ENCODE results near the gene ACD.

Gene ACD

GRCh38 chr16:67701420-67701819 is 41.4 kb upstream of the ACD start:
- H2BK15ac ChIP-seq (ENCODE audit: low read depth, poor library complexity, severe bottlenecking) = no peak overlapping the region
- no peak overlapping the region for H3K18ac ChIP-seq (ENCODE audit: low read depth in 1 of 2, low read length in 2 of 2)
- H3K23ac ChIP-seq (ENCODE audit: low read length in 2 of 2) = no peak overlapping the region
- H3K4me3 ChIP-seq (ENCODE audit: insufficient read depth in 1 of 2, low read depth in 1 of 2, low read length in 2 of 2) = no peak overlapping the region
- H2BK12ac ChIP-seq (ENCODE audit: low read length in 2 of 2) = no peak overlapping the region
- H2BK5ac ChIP-seq (ENCODE audit: low read depth, low read length, poor library complexity, severe bottlenecking) = no peak overlapping the region
- peaks cover 15 to 22% of the 10 kb centered on the region in 2 experiments for H3K36me3 ChIP-seq (ENCODE audit: control insufficient read depth in 1 of 2, insufficient read depth in 2 of 2, low read depth in 1 of 2, low read length in 2 of 2)
- no peak overlapping the region for H3K4me2 ChIP-seq (ENCODE audit: low read length, poor library complexity, severe bottlenecking)
- H3K79me1 ChIP-seq (replicated peaks; ENCODE audit: low read length, poor library complexity, severe bottlenecking) = peaks cover 27% of the 10 kb centered on the region
- H3K9me3 ChIP-seq (ENCODE audit: control insufficient read depth, low read length) = no peaks in the 10 kb centered on the region
- no peak for DNase-seq
- H3K27ac ChIP-seq (ENCODE audit: low read length, poor library complexity, severe bottlenecking) = no peak overlapping the region
- H2BK120ac ChIP-seq (ENCODE audit: low read depth, low read length) = no peak overlapping the region
- no peak overlapping the region for H2AFZ ChIP-seq (ENCODE audit: low read depth, low read length)
- no peak overlapping the region for H4K8ac ChIP-seq (ENCODE audit: low read length)
- H3K14ac ChIP-seq (ENCODE audit: low read length in 2 of 2) = no peak overlapping the region
- H4K91ac ChIP-seq (ENCODE audit: low read length) = no peak overlapping the region
- no peak overlapping the region for H3K4ac ChIP-seq (ENCODE audit: low read depth in 1 of 2, low read length in 2 of 2)
- H3K4me1 ChIP-seq (ENCODE audit: control insufficient read depth, insufficient read depth, low read depth, low read length) = no peaks in the 10 kb centered on the region
- 86% methylated on average over 1 of the region's 1 CpG for WGBS
- no peak overlapping the region for H3K9ac ChIP-seq (ENCODE audit: low read length)
- no peaks in the 10 kb centered on the region for H3K27me3 ChIP-seq (ENCODE audit: control insufficient read depth in 1 of 2, insufficient read depth in 1 of 2, low read length in 2 of 2)
- H2AK5ac ChIP-seq (ENCODE audit: low read length, severe bottlenecking) = no peak overlapping the region

- Histone ChIP-seq H3K4me3 (ENCODE audit: insufficient read depth in 1 of 2, low read depth in 1 of 2, low read length in 2 of 2) (no peak overlapping the region), H2BK5ac (ENCODE audit: low read depth, low read length, poor library complexity, severe bottlenecking) (no peak overlapping the region), H3K36me3 (ENCODE audit: control insufficient read depth in 1 of 2, insufficient read depth in 2 of 2, low read depth in 1 of 2, low read length in 2 of 2) (peaks cover 15 to 18% of the 10 kb centered on the region in 2 experiments), H3K9ac (ENCODE audit: low read length) (no peak overlapping the region), H2AK5ac (ENCODE audit: low read length, severe bottlenecking) (no peak overlapping the region), H3K4me2 (ENCODE audit: low read length, poor library complexity, severe bottlenecking) (no peak overlapping the region), H3K14ac (ENCODE audit: low read length in 2 of 2) (no peak overlapping the region), H3K4ac (ENCODE audit: low read depth in 1 of 2, low read length in 2 of 2) (no peak overlapping the region), H3K18ac (ENCODE audit: low read depth in 1 of 2, low read length in 2 of 2) (no peak overlapping the region), H3K79me1 (replicated peaks; ENCODE audit: low read length, poor library complexity, severe bottlenecking) (peaks cover 27% of the 10 kb centered on the region), H2BK15ac (ENCODE audit: low read depth, poor library complexity, severe bottlenecking) (no peak overlapping the region), H3K4me1 (ENCODE audit: control insufficient read depth, insufficient read depth, low read depth, low read length) (no peaks in the 10 kb centered on the region), H2BK12ac (ENCODE audit: low read length in 2 of 2) (no peak overlapping the region), H3K9me3 (ENCODE audit: control insufficient read depth, low read length) (no peaks in the 10 kb centered on the region), H2BK120ac (ENCODE audit: low read depth, low read length) (no peak overlapping the region), H3K27me3 (ENCODE audit: control insufficient read depth in 1 of 2, insufficient read depth in 1 of 2, low read length in 2 of 2) (no peaks in the 10 kb centered on the region), H2AFZ (ENCODE audit: low read depth, low read length) (no peak overlapping the region), H4K8ac (ENCODE audit: low read length) (no peak overlapping the region), H3K23ac (ENCODE audit: low read length in 2 of 2) (no peak overlapping the region), H3K27ac (ENCODE audit: low read length, poor library complexity, severe bottlenecking) (no peak overlapping the region), H4K91ac (ENCODE audit: low read length) (no peak overlapping the region)
- 99% methylated on average over 7 of the region's 7 CpGs for WGBS
- DNase-seq = no peak
These were observed 39.2 kb upstream of the ACD start for GRCh38 chr16:67699265-67699664.

DNA sequence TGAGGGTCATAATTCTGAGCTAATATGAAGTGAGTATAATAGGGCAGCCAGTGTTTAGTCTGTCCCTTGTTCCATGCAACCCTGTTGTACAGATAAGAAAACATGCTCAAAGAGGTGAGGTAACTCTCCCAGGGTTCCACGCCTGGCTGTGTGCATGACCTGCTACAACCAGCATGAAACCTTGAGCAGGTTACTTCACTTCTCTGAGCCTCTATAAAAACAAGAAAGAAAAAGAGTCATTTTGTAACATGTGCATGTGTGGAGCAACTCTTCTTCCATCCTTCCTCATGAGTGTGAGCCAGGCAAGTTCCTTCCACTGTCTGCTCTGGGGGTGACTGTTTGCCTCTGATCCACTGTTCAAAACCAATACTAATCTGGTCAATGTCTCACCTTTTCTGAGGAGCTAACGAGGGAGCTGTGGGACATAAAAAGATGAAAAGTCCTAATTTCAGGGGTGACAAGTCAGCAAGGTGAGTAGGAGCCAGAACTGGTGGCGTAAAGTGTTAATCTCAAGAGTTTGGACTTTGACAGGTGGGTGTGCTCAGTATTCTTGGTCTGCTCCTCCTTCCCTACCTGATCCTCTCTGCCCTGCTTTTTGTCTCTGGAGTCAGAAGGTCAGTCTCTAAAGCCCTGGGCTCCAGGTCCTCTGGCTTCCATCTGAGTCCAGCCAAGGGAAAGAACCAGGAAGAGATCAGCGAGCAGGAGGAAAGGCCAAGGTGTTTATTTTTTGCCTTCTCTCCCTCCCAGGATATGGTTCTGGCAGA is 37.5 kb upstream of the ACD start:
- no peak overlapping the region for H4K8ac ChIP-seq (ENCODE audit: low read length)
- no peaks in the 10 kb centered on the region for H3K27me3 ChIP-seq (ENCODE audit: control insufficient read depth in 1 of 2, insufficient read depth in 1 of 2, low read length in 2 of 2)
- no peak overlapping the region for H3K23ac ChIP-seq (ENCODE audit: low read length in 2 of 2)
- no peak overlapping the region for H2AFZ ChIP-seq (ENCODE audit: low read depth, low read length)
- H3K36me3 ChIP-seq (ENCODE audit: control insufficient read depth in 1 of 2, insufficient read depth in 2 of 2, low read depth in 1 of 2, low read length in 2 of 2) = peaks cover 15 to 18% of the 10 kb centered on the region in 2 experiments
- peaks cover 35% of the 10 kb centered on the region for H3K79me1 ChIP-seq (replicated peaks; ENCODE audit: low read length, poor library complexity, severe bottlenecking)
- no peak overlapping the region for H2BK120ac ChIP-seq (ENCODE audit: low read depth, low read length)
- H3K4me1 ChIP-seq (ENCODE audit: control insufficient read depth, insufficient read depth, low read depth, low read length) = no peaks in the 10 kb centered on the region
- no peak overlapping the region for H2BK15ac ChIP-seq (ENCODE audit: low read depth, poor library complexity, severe bottlenecking)
- no peak overlapping the region for H3K27ac ChIP-seq (ENCODE audit: low read length, poor library complexity, severe bottlenecking)
- 100% methylated on average over 4 of the region's 4 CpGs for WGBS
- no peak overlapping the region for H3K18ac ChIP-seq (ENCODE audit: low read depth in 1 of 2, low read length in 2 of 2)
- H2BK12ac ChIP-seq (ENCODE audit: low read length in 2 of 2) = no peak overlapping the region
- no peak overlapping the region for H3K4me3 ChIP-seq (ENCODE audit: insufficient read depth in 1 of 2, low read depth in 1 of 2, low read length in 2 of 2)
- H2AK5ac ChIP-seq (ENCODE audit: low read length, severe bottlenecking) = no peak overlapping the region
- H3K9ac ChIP-seq (ENCODE audit: low read length) = no peak overlapping the region
- no peak overlapping the region for H3K14ac ChIP-seq (ENCODE audit: low read length in 2 of 2)
- H3K4ac ChIP-seq (ENCODE audit: low read depth in 1 of 2, low read length in 2 of 2) = no peak overlapping the region
- H2BK5ac ChIP-seq (ENCODE audit: low read depth, low read length, poor library complexity, severe bottlenecking) = no peak overlapping the region
- no peak overlapping the region for H4K91ac ChIP-seq (ENCODE audit: low read length)
- H3K4me2 ChIP-seq (ENCODE audit: low read length, poor library complexity, severe bottlenecking) = no peak overlapping the region
- no peaks in the 10 kb centered on the region for H3K9me3 ChIP-seq (ENCODE audit: control insufficient read depth, low read length)
- DNase-seq = no peak

- H2AK5ac ChIP-seq (ENCODE audit: low read length, severe bottlenecking) = no peak overlapping the region
- peaks cover 33% of the 10 kb centered on the region for H3K79me1 ChIP-seq (replicated peaks; ENCODE audit: low read length, poor library complexity, severe bottlenecking)
- H4K8ac ChIP-seq (ENCODE audit: low read length) = no peak overlapping the region
- no peak overlapping the region for H3K23ac ChIP-seq (ENCODE audit: low read length in 2 of 2)
- H3K4ac ChIP-seq (ENCODE audit: low read depth in 1 of 2, low read length in 2 of 2) = no peak overlapping the region
- H3K4me3 ChIP-seq (ENCODE audit: insufficient read depth in 1 of 2, low read depth in 1 of 2, low read length in 2 of 2) = no peak overlapping the region
- H2BK120ac ChIP-seq (ENCODE audit: low read depth, low read length) = no peak overlapping the region
- 96% methylated on average over 2 of the region's 2 CpGs for WGBS
- H4K91ac ChIP-seq (ENCODE audit: low read length) = no peak overlapping the region
- H3K36me3 ChIP-seq (ENCODE audit: control insufficient read depth in 1 of 2, insufficient read depth in 2 of 2, low read depth in 1 of 2, low read length in 2 of 2) = peaks cover 11 to 18% of the 10 kb centered on the region in 2 experiments
- H3K4me1 ChIP-seq (ENCODE audit: control insufficient read depth, insufficient read depth, low read depth, low read length) = no peaks in the 10 kb centered on the region
- no peak overlapping the region for H3K4me2 ChIP-seq (ENCODE audit: low read length, poor library complexity, severe bottlenecking)
- DNase-seq = no peak
- no peak overlapping the region for H3K18ac ChIP-seq (ENCODE audit: low read depth in 1 of 2, low read length in 2 of 2)
- H3K27me3 ChIP-seq (ENCODE audit: control insufficient read depth in 1 of 2, insufficient read depth in 1 of 2, low read length in 2 of 2) = no peaks in the 10 kb centered on the region
- no peak overlapping the region for H2BK15ac ChIP-seq (ENCODE audit: low read depth, poor library complexity, severe bottlenecking)
- no peak overlapping the region for H2BK5ac ChIP-seq (ENCODE audit: low read depth, low read length, poor library complexity, severe bottlenecking)
- H2BK12ac ChIP-seq (ENCODE audit: low read length in 2 of 2) = no peak overlapping the region
- no peak overlapping the region for H3K9ac ChIP-seq (ENCODE audit: low read length)
- no peak overlapping the region for H2AFZ ChIP-seq (ENCODE audit: low read depth, low read length)
- H3K9me3 ChIP-seq (ENCODE audit: control insufficient read depth, low read length) = no peaks in the 10 kb centered on the region
- no peak overlapping the region for H3K14ac ChIP-seq (ENCODE audit: low read length in 2 of 2)
- H3K27ac ChIP-seq (ENCODE audit: low read length, poor library complexity, severe bottlenecking) = no peak overlapping the region
These were observed 34.6 kb upstream of the ACD start for GRCh38 chr16:67694611-67695010.
